Stimulated activated CD4-positive, alpha-beta T cell treated with anti-CD3 and anti-CD28 coated beads, Interleukin-2, amount 100 ng/mL, for 24 hours (primary cell): ENCODE results near the gene MOV10.
"Not testable (repeated sequence)": the region's sequence is repeated elsewhere in the genome, so short reads cannot be mapped to it uniquely, and the experiment has no call there.

ENCODE experiments used
- DNase-seq, 2 donors: peaks; one replicate each; pipeline ENCODE4 v3.0.0-alpha.2; 2020

MOV10 gene

DNA sequence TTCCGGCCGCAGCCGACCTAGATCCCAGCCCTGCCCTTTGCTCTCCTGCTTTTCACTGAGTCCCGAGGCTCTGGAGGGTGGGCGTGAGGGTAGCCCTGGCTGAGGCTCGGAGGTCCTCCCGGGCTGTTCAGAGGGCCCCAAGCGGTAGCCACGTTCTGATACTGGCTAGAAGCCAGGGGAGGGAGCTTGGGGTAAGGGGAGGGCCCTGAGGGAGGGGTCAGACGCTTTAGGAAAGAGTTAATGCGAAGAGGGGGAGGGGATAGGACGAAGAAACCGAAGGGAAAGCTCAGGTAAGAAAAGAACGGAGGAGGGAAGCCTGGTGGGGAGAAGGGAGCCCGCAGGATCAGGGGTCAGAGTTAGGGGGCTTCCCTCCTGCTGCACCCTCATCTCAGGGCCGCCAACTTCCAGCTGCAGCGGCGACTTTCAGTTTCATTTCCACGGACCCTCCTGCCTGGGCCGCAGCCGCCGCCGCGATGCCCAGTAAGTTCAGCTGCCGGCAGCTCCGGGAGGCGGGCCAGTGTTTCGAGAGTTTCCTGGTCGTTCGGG, at the start of gene MOV10:
TSS of gene MOV10 (plus strand) at position 220 of the 546 bp plus-strand sequence. CDS start at position 474, 254 bp downstream.
- peak; percentile 52 to 61 for DNase-seq

DNA sequence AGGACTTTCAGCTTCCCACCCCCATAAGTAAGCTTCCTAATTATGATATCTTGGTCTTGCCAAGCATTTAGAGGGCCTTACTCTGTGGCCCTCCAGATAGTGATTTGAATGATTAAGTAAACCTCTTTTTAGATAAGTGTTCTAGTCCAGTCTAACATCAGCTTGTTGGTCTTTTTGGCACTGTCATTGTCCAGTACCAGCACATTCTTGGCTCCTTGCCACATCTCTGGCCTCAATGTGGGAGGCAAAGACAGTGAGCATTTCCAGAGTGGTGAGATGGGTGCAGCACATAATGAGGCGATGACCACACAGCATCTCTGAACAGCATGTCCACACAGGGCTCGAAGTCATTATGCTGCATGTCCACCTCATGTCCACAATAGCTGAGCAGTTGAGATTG, 48.8 kb upstream of the MOV10 start:
- no peak for DNase-seq

GRCh38 chr1:112626193-112626592, 48.3 kb upstream of the MOV10 start:
- DNase-seq, result no peak

DNA sequence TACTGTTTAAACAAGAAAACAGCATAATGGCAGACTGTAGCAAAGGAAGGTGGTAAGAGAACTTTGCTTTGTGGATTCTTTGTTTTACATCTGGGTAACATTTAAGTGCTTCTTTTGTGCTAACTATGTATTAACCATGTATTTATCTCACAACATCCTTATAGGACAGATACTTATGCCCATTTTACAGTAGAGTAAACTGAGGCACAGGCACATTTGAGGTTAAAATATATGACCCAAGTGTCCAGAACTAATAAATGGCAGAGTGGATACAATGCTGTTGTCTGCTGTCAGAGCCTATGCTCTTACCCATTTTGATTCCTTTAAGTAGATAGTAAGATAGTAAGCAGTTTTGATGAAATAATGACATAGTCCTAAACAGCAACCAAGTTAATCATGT, 47.6 kb upstream of the MOV10 start:
- no peak for DNase-seq

DNA sequence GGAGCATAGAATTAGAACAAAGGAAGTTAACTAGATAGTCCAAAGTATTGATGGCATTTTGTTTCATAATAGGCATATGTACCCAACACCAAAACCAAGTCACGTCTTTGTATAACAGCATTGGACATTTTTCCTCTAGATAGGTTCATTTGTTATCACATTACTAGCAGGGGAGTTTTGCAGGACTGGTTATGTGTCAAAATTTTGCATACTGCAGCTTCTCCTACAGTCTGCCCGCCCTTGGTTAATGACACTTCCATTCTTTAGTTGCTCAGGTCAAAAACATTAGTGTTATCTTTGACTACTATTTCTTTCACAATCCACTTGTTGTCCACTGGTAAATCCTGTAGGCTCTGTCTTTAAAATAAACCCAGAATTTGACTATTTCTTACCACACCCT, 45.9 kb upstream of the MOV10 start:
- no peak for DNase-seq

GRCh38 chr1:112629256-112629655, 45.2 kb upstream of the MOV10 start:
- DNase-seq, result no peak

DNA sequence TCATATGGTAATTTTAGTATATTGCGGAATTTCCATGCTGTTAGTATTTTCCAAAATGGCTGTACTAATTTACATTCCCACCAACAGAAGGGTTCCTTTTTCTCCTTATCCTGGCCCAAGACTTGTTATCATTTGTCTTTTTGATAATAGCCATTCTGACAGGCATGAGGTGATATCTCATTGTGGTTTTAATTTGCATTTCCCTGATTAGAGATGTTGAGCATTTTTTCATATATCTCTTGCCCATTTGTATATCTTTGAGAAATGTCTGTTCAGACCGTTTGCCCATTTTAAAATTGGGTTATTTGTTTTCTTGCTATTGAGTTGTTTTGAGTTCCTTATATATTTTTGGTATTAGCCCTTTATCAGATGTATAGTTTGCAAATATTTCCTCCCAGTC, 40.8 kb upstream of the MOV10 start:
- DNase-seq, result no peak

GRCh38 chr1:112634367-112634766, 40.1 kb upstream of the MOV10 start:
- no peak for DNase-seq

GRCh38 chr1:112636056-112636455, 38.4 kb upstream of the MOV10 start:
- no peak for DNase-seq

GRCh38 chr1:112636597-112637253, 37.7 kb upstream of the MOV10 start:
- no peak for DNase-seq

DNA sequence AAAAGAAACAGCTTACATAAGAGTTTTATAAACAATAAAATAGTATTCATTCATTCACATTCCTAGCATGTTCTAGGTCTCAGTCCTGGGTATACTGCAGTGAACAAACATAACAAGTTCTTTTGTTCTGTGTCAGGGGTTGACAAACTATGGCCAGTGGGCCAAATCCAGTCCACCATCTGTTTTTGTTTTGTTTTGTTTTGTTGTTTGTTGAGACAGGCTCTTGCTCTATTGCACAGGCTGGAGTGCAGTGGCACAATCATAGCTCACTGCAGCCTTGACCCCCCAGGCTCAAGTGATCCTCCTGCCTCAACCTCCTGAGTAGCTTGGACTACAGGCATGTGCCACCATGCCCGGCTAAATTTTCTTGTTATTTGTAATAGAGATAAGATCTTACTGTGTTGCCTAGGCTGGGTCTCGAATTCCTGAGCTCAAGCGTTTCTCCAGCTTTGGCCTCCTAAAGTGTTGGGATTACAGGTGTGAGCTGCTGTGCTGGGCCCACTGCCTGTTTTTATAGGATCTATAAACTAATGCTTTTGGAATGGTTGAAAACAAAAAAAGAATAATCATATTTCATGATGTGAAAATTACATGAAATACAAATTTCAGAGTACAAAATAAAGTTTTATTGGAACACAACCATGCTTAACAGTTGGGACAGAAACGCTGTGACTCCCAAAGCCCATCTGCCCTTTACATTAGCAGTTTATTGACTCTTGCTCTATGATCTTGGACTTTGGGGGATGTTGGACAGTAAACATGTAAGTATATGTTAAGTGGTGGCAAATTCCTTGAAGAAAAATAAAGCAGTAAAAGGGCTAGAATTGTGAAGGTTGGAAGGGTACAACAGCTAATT, 37.0 kb upstream of the MOV10 start:
- no peak for DNase-seq

GRCh38 chr1:112638110-112638428, 36.4 kb upstream of the MOV10 start:
- no peak for DNase-seq

DNA sequence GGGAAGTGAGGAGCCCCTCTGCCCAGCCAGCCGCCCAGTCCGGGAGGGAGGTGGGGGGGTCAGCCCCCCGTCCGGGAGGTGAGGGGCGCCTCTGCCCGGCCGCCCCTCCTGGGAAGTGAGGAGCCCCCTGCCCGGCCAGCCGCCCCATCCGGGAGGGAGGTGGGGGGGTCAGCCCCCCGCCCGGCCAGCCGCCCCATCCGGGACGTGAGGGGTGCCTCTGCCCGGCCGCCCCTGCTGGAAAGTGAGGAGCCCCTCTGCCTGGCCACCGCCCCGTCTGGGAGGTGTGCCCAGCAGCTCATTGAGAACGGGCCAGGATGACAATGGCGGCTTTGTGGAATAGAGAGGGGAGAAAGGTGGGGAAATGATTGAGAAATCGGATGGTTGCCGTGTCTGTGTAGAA, 34.0 kb upstream of the MOV10 start:
- not testable (repeated sequence) for DNase-seq

DNA sequence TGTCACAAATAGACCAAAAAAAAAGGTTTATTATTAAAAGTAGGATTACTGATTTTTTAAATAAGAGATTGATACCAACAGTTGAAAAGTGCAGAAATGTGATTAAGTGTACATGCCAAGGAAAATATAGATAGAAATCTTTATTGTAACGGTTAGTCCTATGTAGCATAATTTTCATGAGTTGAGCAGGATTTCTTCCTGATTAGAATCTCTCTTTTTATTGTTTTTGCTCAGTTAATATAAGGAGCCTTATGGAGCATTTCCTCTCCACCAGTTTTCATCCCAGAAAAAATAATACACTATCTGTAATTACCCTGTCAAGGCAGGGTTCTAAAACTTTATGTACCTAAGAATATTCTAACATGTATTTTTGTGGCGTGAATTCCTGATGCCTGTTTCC, 31.4 kb upstream of the MOV10 start:
- DNase-seq, result no peak

- no peak for DNase-seq
Observed at GRCh38 chr1:112646225-112646624, 28.2 kb upstream of the MOV10 start.

DNA sequence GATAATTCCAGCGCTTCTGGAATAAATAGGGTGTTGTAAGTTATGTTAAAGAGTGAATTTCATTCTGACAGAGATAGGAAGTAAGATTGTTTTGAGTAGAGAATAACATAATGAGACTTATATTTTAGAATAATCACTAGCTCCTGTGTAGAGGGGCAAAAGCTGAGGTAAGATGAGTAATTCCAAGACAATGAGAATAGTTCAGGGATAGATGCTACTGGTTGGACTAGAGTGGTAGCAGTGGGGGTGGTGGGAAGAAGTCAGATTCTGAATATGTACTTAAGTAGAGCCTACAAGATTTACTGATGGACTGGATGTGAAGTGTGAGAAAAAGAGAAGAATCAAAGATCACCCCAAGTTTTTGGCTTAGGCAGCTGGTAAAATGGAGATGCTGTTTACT, 23.3 kb upstream of the MOV10 start:
- DNase-seq, result no peak

DNA sequence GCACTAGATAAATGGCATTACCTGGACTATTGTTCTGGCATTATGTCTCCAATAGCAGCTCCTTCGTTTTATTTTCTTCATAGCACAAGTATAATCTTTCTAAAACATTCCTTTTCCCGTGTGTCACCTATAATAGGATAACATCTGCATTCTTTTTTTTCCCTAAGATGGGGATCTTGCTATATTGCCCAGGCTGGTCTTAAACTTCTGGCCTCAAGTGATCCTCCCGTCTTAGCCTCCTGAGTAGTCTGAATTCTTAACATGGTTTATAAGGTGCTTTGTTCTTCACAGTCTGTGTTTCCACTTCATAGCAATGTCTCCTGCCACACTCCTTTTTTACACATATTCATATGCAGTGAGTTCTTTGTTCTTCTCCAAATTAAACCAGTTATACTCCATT, 8.6 kb upstream of the MOV10 start:
- DNase-seq, result no peak

GRCh38 chr1:112666946-112667345, 7.5 kb upstream of the MOV10 start:
- DNase-seq, result no peak

- no peak for DNase-seq
Observed at GRCh38 chr1:112672009-112672408, 2.5 kb upstream of the MOV10 start.

- no peak for DNase-seq
Observed at GRCh38 chr1:112672842-112673241, 1.6 kb upstream of the MOV10 start.

GRCh38 chr1:112673592-112674439, 643 bp upstream of the MOV10 start:
- DNase-seq, result no peak

DNA sequence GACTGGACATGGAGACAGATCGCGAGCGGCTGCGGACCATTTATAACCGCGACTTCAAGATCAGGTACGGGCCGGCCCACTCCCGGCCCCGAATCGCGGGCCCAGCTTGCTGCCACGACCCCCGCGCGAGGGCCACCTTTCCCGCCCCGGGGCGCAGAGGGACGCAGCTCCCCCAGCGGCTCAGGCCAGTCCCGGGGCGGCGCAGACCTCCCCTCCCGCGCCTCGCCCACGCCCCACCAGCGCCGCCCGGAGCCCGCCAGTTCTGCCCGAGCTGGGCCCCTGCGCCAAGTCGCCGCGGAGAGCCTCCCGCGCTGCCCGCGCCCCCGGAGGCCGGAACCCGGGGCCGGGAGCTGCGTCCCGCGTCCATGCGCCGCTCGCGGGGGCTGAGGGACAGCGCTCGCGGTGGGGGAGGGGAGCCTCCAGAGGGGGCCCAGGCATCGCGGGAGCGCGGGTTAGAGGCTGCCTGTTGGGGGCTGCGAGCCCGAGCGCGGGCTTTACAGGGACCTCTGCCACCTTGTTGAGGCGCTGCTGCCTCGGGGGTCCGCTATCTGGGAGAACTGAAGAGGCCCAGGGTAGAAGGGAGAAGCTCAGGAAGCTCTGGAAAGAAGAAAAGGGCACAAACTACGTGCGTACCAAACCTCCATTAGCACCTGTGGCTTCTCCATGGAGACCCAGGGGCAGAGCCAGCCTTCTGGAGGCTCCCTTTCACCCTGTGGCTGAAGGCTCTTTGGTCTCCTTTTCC, 698 bp downstream of the MOV10 start:
- peak; percentile 48 to 51 for DNase-seq
